ENCODE measurements around the gene RANBP3L.
"Not testable (repeated sequence)": the region's sequence is repeated elsewhere in the genome, so short reads cannot be mapped to it uniquely, and the experiment has no call there.

RANBP3L gene, protein sequence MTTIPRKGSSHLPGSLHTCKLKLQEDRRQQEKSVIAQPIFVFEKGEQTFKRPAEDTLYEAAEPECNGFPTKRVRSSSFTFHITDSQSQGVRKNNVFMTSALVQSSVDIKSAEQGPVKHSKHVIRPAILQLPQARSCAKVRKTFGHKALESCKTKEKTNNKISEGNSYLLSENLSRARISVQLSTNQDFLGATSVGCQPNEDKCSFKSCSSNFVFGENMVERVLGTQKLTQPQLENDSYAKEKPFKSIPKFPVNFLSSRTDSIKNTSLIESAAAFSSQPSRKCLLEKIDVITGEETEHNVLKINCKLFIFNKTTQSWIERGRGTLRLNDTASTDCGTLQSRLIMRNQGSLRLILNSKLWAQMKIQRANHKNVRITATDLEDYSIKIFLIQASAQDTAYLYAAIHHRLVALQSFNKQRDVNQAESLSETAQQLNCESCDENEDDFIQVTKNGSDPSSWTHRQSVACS

DNA sequence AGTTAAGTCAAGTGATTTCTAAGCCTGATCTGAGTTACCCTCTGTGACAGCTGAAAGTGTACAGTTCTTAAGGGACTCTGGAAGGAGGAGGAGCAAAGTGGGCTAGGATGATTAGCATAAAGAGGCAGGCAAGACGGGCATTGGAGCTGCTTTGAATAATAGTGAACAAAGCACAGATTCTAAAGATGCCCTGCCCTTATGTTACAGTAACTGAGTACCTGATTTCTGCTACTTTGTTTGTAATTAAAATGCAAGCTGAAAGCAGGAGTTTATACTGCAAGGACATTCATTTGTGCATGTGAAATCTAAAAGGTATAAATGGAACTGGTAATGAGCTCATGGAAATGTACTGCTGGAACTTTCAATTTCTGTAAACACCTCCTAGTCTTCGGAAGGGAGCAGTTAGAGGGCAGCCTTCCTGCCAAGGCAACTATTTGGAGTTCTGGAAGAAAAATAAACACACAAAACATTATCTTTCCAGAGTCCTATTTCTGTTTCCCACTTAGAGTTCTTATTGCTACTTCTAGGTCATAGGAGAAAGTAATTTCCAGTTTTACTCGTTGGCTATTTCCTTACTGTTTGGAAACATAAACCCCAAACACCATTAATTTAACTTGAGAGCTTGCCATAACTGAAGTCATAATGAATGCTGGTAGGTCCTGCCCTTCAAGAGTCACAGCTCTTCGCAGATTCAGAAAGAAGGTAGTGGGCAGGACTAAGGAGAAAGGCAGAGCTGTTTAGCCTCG, at the start of gene RANBP3L:
TSS of gene RANBP3L (minus strand) at position 45 of the 746 bp plus-strand sequence. CDS start 486 bp downstream, outside the sequence.
- DNase-seq: no peak

DNA sequence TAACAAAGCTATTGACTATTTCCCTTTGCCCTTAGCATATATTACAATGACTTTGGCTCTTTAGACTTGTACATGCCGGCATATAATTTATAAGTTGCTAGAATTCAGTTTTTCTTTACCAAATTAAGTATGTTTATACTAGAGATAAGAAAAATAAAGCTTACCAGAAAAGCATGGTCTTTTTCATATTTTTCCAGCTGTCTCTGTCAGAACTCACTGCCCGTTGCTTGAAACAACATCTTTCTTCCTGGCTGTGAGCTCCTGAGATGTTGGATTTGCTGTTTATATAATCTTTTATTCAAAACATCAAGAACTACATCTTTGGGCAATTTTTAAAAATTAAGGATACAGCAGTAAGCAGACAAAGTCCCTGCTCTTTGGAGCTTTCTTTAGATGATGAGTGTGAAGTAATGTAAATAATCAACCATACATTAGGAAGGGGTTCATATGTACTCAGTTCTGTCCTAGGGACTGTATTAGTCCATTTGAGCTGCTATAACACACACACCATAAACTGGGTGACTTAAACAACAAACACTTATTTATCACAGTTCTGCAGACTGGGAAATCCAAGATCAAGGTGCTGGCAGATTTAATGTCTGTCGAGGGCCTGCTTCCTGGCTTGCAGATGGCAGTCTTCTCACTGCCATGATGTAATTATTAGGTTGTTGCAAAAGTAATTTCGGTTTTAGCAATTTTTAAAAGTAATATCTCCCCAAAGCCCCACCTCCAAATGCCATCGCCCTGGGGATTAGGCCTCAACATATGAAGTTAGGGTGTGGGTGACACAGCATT, 45.4 kb upstream of the RANBP3L start:
- DNase-seq: no peak

DNA sequence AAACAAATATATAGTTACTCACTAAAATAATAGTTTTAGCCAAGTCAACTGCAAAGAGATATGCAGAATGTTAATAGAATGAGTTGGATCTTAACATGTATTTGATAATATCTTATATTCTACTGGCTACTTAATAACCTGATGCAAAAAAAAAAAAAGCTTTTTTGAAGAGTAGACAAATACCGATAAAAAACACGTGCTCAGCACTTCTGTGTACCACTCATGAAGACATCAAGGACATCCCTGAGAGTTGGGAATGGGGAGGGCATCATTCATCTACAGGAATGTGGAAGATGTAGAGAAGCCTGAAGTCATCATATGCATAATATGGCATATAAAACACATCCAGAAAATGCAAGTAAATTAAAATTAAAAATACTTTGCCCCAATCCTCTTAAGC, 43.2 kb upstream of the RANBP3L start:
- no peak for DNase-seq

DNA sequence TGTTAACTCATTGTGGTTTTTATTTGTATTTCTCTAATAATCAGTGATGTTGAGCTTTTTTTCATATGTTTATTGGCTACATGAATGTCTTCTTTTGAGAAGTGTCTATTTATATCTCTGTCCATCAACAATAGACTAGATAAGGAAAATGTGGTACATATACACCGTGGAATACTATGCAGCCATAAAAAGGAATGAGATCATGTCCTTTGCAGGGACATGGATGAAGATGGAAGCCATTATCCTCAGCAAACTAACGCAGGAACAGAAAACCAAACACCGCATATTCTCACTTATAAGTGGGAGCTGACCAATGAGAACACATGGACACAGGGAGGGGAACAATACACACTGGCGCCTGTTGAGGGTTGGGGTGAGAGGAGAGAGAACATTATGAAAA, 40.0 kb upstream of the RANBP3L start:
- not testable (repeated sequence) for DNase-seq

DNA sequence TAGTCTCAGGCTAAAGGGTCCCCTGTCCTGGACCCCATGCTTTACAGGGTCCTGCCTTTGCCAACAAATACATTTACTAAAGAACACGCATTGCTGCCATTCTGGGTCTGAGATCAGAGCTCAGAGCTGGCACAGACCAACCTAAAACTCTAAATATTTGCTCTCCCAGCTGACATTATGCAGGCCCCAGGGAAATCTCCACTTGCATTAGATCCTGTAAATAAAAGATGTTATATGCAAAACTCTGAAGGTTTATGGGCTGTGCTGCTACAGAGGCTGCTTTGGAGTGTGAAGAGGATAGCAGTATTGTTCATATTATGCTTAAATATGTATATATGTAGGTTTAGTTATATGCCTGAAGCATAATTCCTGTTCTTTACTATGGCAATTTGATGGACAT, 35.9 kb upstream of the RANBP3L start:
- DNase-seq: no peak

DNA sequence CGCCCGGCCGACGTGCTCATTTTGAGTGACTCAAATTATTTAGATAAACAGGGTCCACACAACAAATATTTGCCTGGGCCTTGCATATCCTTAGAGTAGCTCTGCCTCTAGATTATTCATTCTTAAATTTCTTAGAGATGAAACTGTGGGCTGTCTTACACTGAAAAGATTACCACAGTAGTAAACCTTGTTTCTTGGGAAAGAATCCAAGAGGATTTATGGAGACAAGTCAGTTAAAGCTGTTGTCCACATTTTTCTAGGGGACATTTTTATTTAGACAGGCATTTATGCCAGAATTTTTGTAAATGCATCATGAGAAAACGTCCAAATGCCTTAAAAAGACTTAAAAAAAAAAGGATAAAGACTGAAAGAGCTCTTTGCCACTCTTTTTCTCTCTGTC, 32.6 kb upstream of the RANBP3L start:
- DNase-seq: no peak

DNA sequence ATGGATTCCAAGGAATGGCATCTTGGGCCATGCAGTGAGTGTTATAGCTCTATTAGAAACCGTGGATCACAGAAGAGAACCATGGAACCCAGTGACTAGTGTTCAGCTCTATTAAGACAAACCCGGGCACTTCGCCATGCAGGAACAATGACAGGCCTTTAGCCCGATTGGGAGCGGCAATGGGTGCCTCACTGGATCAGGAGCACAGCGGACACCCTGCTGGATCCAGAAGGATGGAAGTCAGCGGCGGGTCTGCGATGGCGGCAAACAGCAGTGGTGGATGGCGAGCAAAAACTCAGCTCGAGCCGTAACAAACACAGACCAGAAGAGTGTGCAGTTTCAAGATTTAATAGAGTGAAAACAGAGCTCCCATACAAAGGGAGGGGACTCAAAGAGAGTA, 31.0 kb upstream of the RANBP3L start:
- DNase-seq: not testable (repeated sequence)

DNA sequence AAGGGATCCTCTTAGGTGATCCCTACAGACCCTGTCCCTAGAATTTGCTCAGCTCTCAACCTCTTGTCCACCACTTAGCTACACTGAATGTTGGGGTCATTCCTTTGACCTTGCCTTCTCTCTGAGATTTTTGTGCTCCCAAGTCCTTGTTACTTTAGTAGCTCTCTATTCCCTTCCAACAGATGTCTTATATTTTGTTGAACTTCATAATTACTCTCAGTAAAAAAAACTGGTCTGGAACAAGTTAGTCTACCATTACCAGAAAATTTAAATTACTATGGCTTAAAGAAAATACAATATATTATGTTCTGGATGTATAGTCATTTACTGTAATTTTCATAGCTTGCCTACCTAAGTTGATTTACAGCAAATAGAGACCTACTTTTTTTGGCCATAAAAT, 23.5 kb upstream of the RANBP3L start:
- DNase-seq: no peak

DNA sequence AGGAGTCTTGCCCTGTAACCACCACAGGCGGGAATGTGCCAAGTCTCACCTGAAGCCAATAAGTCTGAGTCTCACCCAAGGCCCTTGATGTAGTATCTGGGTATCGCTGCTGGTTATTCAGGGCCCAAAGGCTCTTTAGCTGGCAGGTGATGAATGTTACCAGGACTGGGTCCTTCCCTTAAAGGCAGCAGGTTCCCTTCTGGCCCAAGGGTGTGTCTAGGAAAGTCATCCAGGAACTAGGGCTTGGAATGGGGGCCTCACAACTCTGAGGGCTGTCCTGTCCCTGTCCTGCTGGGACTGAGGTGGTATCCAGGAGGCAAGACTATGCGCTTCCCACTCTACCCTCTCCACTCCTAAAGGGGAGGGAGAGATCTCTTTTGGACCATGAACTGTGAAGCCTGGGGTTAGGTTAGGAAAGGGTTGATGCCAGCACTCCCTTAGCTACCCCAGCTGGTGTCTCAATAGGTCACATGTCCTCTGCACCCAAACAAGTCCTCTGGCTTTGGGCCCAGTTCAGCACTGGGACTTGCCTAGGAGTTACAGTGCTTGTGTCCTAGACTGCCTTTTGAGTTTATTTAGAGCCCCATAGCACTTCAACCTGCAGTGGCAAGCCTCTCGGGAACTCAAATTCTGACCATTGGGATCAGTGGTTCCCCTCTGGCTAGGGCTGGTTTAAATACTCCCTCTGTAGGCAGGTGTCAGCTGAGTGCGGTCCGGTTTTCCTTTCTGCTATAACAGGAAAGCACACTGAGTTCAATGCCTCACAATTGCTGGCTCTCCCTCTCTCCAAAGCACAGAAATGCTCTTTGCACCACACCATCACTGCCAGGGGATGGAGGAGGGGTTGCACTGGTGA, 22.5 kb upstream of the RANBP3L start:
- DNase-seq: no peak

DNA sequence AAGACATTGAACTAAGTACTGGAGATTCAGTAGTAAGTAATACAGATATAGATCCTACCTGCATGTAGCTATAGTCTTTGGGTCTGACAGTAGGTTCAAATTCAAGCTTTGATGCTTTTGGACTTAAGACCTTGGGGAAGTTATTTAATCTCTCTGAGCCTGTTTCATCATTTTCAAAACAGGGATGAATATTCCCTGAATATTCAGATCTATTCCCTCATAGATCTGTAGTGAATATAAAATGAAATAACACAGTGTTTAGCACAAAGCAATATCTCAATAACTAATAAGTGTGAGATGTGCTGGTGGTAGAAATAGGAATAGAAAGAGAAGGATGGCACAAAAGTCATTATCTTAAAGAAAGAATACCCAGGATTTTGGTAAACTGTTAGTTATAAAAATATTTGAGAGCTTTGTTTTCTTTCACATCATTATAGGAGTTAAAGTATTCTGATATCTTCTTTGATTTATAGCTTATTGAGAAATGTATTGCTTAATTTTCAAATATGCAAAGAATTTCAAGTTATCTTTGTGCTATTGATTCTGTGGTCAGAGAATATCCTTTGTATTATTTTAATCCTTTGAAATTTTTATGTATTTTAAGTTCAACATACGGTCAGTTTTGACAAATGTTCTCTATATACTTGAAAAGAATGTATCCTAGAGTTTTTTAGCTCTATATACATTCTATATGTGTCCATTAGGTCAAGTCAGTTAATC, 11.4 kb upstream of the RANBP3L start:
- no peak for DNase-seq

DNA sequence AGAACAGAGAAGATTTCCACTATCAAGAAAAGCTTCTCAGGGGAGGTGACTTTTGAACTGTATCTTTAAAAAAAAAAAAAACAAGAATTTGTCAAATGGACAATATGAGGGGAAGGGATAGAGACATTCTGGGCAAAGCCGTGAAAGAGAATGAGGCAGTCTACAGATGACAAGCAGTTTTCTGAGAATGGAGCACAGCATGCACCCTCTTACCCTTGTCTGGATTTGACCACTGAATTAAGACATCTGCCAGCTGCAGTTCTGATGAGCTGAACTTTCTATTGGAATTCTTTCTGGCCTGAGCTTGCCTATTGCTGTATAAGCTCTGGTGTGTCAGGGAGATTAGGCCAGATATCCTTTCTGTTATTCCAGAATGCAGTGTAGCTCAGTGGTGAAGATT, 10.3 kb upstream of the RANBP3L start:
- DNase-seq: no peak

DNA sequence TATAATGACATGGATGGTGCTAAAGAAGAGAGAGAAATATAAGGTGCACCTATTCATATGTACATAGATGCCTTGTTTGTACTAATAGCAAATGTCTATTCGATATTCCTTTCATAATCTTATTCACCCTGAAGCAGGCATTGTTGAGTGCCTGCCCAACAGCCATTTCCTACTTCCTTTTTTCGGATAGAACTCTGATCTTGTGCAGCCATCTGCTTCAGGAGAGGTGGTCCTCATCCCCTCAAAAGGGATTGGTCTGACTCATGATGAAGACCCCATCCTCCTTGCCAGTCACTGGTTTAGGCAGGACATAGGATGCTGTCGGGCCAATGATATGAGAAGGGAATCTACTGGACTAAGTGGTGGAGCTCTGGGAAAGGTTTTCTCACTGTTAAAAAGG, 8.4 kb upstream of the RANBP3L start:
- DNase-seq: no peak

DNA sequence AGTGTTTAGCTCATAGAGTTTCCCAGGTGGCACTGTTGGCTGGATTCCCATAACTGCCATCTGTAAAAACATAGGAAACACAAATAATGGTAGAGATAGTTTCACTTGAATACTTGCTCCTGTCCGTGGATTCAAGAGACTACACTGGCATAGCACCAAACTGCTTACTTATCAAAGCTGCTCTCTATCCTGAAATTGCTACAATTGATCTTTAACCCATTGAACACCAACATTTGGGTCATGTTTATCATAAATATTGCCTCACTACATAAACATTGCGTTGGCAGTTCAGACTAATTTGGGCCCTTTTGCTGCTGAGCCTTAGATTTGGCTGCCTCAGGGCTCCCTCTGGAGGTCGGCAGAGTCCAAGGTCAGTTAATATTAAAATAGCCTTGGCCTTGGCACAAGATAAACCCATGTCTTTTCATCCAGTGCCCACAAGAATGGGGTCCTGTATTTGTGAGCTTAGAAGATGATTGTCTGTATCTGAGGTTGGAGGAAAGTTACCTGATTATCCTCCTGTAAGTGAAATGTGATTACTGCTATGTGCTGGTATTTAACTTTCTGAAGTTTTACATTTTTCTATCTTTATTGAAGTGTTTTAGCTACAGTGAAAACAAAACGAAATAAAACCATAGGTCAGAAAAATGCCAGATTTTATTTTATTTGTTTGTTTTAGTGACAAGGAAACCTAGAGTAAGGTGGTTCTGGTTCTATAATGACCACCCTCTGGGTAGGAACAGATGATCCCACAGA, 4.0 kb upstream of the RANBP3L start:
- peak; percentile 42 for DNase-seq

DNA sequence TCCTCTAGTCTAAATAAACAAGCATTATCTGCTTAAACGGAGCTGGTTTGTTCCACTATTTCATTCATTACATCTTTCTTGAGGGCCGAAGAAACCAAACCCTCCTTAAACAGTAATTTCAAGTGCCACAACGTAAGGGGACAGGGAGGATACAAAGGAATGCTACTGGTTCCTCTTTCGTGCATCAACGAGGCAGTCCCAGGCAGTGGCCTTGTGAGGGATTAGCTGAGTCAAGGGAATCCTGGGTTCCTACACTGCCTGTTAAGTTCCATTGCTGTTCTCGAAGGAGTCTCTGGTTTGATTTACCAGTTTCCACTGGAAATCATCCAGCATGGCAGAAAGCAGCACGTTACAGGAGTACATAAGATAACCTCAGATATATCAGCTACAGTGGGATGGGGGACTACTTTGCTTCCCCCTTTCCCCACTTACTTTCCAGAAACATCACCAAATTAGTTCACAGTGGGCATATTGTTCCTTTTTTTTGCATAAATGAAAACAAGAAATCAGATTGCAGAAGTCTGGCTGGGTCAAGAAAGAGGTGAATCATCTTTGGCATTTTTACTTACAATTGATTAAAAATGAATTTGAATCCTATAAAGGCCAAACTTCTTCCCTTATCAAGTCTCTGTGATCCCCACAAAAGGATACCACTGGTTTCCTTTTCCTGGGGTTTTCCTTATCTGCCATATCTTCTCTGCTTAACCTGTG, 2.5 kb upstream of the RANBP3L start:
- no peak for DNase-seq

DNA sequence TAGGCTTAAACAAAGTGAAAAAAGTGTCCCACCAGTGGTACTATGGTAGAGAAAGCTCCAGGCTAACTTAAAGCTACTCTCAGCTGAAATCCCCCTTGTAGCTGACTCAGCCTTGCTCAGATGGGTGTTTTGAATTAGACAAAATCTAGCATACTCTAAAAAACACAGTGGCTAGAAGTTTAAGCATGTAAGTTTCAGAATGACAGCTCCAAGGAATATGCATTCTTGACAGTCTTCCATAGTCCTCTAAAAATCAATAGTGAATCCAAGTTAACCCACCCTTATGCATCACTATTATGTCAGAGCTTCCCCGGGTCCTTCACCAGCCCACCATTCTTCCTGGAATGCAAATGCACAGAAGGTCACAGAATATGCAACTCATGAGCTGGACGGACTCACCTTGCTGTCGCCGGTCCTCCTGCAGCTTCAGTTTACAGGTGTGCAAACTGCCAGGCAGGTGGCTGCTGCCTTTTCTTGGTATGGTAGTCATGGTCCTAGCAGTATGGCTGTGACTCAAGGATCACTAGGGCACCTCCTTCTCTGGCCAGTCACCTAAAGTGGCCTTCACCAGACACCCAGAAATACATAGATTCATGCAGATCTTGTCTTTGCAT, 668 bp downstream of the RANBP3L start:
- DNase-seq: no peak

DNA sequence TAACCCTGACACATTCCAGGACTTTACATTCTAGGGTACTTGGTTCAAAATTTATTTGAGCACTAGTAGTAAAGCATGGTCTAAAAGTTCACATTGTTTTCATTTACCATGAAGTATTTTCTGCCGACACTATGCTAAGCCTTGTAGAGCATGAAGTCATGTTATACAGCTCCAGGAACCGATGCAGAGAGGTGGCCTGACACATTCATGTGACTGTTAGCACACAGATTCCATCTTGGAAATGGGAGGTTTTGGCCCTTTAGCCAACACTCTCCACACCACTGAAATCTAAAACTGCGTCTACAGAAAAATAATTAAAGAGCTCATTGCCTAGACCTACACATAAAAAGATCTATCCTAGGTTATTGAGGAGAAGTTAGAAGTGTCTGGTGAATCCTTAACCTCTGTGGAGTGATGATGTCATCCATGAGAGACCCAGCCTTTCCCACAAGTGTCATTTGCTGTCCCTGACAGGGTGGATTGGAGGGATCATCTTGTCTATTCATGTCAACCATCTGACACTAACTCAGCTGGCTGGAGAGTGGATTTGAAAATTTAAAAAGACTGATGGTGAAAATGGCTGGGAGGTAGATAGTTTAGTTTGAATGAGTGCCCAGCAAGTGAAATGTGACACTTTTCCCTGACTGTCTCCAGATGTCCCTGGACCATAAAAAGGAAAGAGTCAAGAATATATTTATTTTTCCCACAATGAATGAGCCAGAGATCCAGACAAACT, 1.3 kb downstream of the RANBP3L start:
- no peak for DNase-seq

DNA sequence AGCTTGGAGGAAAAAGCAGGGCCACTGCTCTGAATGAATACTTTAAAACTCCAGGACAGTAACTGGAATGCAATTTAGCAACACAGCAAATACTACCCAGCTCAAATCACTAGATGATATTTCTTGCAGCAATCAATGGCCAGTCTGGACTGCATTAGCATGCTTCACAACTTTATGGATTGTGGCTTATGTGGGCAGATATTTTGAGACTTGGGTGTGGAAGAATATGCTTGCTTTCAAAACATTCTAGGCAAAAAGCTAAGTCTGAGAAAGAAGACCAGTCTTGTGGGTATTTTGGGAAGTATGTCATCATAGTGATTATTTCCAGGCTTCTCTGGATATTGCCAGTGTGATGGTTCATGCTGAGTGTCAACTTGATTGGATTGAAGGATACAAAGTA, 3.1 kb downstream of the RANBP3L start:
- no peak for DNase-seq

DNA sequence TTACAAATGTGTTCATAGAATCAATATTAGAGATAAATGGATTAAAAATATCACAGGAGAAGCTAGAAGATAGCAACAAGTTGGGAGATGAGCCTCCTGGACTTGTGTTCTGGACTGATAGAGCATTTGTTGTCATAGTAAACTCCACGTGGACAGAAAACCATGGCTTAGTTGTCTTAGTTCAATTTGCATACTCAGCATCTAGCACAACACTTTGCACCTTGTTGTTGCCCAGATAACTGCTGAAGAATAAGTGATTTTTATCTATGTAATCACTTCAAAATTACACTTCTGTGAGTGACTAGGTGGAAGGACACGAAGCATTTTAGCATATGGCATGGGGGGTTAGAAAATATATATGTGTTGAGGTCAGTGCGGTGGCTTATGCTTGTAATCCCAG, 4.0 kb downstream of the RANBP3L start:
- no peak for DNase-seq
